Measurements from ENCODE around the gene VCL.

VCL gene

GRCh38 chr10:74110120-74110519 is 112.2 kb downstream of the VCL start:
- Histone ChIP-seq H3K36me3 (peaks cover 100% of the 10 kb centered on the region), H3K4me2 (no peak overlapping the region), H3K4me1 (no peaks in the 10 kb centered on the region), H3K4me3 (no peak overlapping the region), H3K27ac (no peak overlapping the region), H3K27me3 (no peaks in the 10 kb centered on the region), H4K20me1 (peaks cover 47% of the 10 kb centered on the region), H3K9ac (no peak overlapping the region), H3K9me3 (no peaks in the 10 kb centered on the region)
- no peak for TF ChIP-seq Cebpa-rat (IDR thresholded peaks at IDR 0.05)

GRCh38 chr10:74111799-74112198 is 113.9 kb downstream of the VCL start:
- peaks cover 100% of the 10 kb centered on the region for H3K36me3 ChIP-seq
- H3K9ac ChIP-seq = no peak overlapping the region
- H3K4me2 ChIP-seq = no peak overlapping the region
- H3K4me1 ChIP-seq = no peaks in the 10 kb centered on the region
- H3K4me3 ChIP-seq = no peak overlapping the region
- no peak for TF ChIP-seq Cebpa-rat (IDR thresholded peaks at IDR 0.05)
- H3K27me3 ChIP-seq = no peaks in the 10 kb centered on the region
- H4K20me1 ChIP-seq = peaks cover 61% of the 10 kb centered on the region
- H3K27ac ChIP-seq = no peak overlapping the region
- H3K9me3 ChIP-seq = no peaks in the 10 kb centered on the region

- Histone ChIP-seq H3K4me1 (no peaks in the 10 kb centered on the region), H3K4me2 (no peak overlapping the region), H4K20me1 (peaks cover 68% of the 10 kb centered on the region), H3K9me3 (no peaks in the 10 kb centered on the region), H3K4me3 (no peak overlapping the region), H3K9ac (no peak overlapping the region), H3K27me3 (no peaks in the 10 kb centered on the region), H3K27ac (no peak overlapping the region), H3K36me3 (peaks cover 100% of the 10 kb centered on the region)
- TF ChIP-seq Cebpa-rat (IDR thresholded peaks at IDR 0.05) = no peak
Observed at GRCh38 chr10:74113546-74113945, 115.6 kb downstream of the VCL start.

GRCh38 chr10:74114041-74114448 is 116.1 kb downstream of the VCL start:
- H3K9me3 ChIP-seq = no peaks in the 10 kb centered on the region
- no peak overlapping the region for H3K4me2 ChIP-seq
- no peaks in the 10 kb centered on the region for H3K27me3 ChIP-seq
- H3K36me3 ChIP-seq = peaks cover 100% of the 10 kb centered on the region
- no peaks in the 10 kb centered on the region for H3K4me1 ChIP-seq
- H4K20me1 ChIP-seq = peaks cover 73% of the 10 kb centered on the region
- H3K4me3 ChIP-seq = no peak overlapping the region
- no peak for TF ChIP-seq Cebpa-rat (IDR thresholded peaks at IDR 0.05)
- H3K9ac ChIP-seq = no peak overlapping the region
- no peak overlapping the region for H3K27ac ChIP-seq

GRCh38 chr10:74117738-74118137 is 119.8 kb downstream of the VCL start:
- Histone ChIP-seq H3K4me2 (no peak overlapping the region), H3K27ac (no peak overlapping the region), H3K27me3 (no peaks in the 10 kb centered on the region), H3K4me3 (no peak overlapping the region), H4K20me1 (peaks cover 61% of the 10 kb centered on the region), H3K4me1 (peaks cover 3% of the 10 kb centered on the region; the same call in 1 of the 2 replicates), H3K36me3 (peaks cover 100% of the 10 kb centered on the region), H3K9me3 (no peaks in the 10 kb centered on the region), H3K9ac (no peak overlapping the region)
- no peak for TF ChIP-seq Cebpa-rat (IDR thresholded peaks at IDR 0.05)

GRCh38 chr10:74118804-74119203 is 120.9 kb downstream of the VCL start:
- Histone ChIP-seq H3K4me2 (no peak overlapping the region), H3K27me3 (no peaks in the 10 kb centered on the region), H3K27ac (no peak overlapping the region), H3K9ac (no peak overlapping the region), H3K4me1 (peaks cover 10% of the 10 kb centered on the region), H3K9me3 (no peaks in the 10 kb centered on the region), H3K36me3 (peaks cover 100% of the 10 kb centered on the region), H3K4me3 (no peak overlapping the region), H4K20me1 (peaks cover 65% of the 10 kb centered on the region)
- TF ChIP-seq Cebpa-rat (IDR thresholded peaks at IDR 0.05) = no peak

- Histone ChIP-seq H3K9ac (no peak overlapping the region), H3K4me3 (no peak overlapping the region), H3K27me3 (no peaks in the 10 kb centered on the region), H3K4me2 (no peak overlapping the region), H3K9me3 (no peaks in the 10 kb centered on the region), H3K4me1 (peaks cover 10% of the 10 kb centered on the region), H4K20me1 (peaks cover 51% of the 10 kb centered on the region), H3K36me3 (peaks cover 100% of the 10 kb centered on the region), H3K27ac (no peak overlapping the region)
- TF ChIP-seq Cebpa-rat (IDR thresholded peaks at IDR 0.05) = no peak
Observed at GRCh38 chr10:74120911-74121310, 123.0 kb downstream of the VCL start.

GRCh38 chr10:74121368-74121767 is 123.5 kb downstream of the VCL start:
- no peaks in the 10 kb centered on the region for H3K27me3 ChIP-seq
- H3K4me1 ChIP-seq = peaks cover 10% of the 10 kb centered on the region
- H3K4me2 ChIP-seq = no peak overlapping the region
- no peak overlapping the region for H3K27ac ChIP-seq
- no peak for TF ChIP-seq Cebpa-rat (IDR thresholded peaks at IDR 0.05)
- H3K9ac ChIP-seq = no peak overlapping the region
- H3K4me3 ChIP-seq = no peak overlapping the region
- peaks cover 100% of the 10 kb centered on the region for H3K36me3 ChIP-seq
- peaks cover 46% of the 10 kb centered on the region for H4K20me1 ChIP-seq
- H3K9me3 ChIP-seq = no peaks in the 10 kb centered on the region

GRCh38 chr10:74122060-74122459 is 124.1 kb downstream of the VCL start:
- Histone ChIP-seq H3K27ac (no peak overlapping the region), H3K9ac (no peak overlapping the region), H3K4me2 (no peak overlapping the region), H3K4me1 (peaks cover 10% of the 10 kb centered on the region), H3K4me3 (no peak overlapping the region), H3K27me3 (no peaks in the 10 kb centered on the region), H4K20me1 (peaks cover 39% of the 10 kb centered on the region), H3K36me3 (peaks cover 100% of the 10 kb centered on the region), H3K9me3 (no peaks in the 10 kb centered on the region)
- no peak for TF ChIP-seq Cebpa-rat (IDR thresholded peaks at IDR 0.05)

- H3K4me2 ChIP-seq = no peak overlapping the region
- no peaks in the 10 kb centered on the region for H3K27me3 ChIP-seq
- peaks cover 29% of the 10 kb centered on the region for H4K20me1 ChIP-seq
- H3K4me3 ChIP-seq = no peak overlapping the region
- H3K36me3 ChIP-seq = peaks cover 99% of the 10 kb centered on the region
- TF ChIP-seq Cebpa-rat (IDR thresholded peaks at IDR 0.05) = no peak
- no peaks in the 10 kb centered on the region for H3K9me3 ChIP-seq
- 0 out of 2 replicates have a peak overlapping the region, but pooled peaks have one; percentile 8 for H3K9ac ChIP-seq
- peaks cover 10% of the 10 kb centered on the region for H3K4me1 ChIP-seq
- no peak overlapping the region for H3K27ac ChIP-seq
Observed at GRCh38 chr10:74123081-74123480, 125.2 kb downstream of the VCL start.

All from BLaER1 (cell line).